Measurements from ENCODE around the gene FOXN1.
A peak's percentile ranks its signal among the peaks of the same experiment; 100 is the strongest.

Gene FOXN1

GRCh38 chr17:28480799-28481571, 25.2 kb upstream of the FOXN1 start:
- no peak for TF ChIP-seq CTCF (conservative IDR thresholded peaks at IDR 0.05)
- H3K27ac ChIP-seq = no peak overlapping the region

GRCh38 chr17:28482551-28483199, 23.5 kb upstream of the FOXN1 start:
- TF ChIP-seq CTCF (conservative IDR thresholded peaks at IDR 0.05) = no peak
- H3K27ac ChIP-seq = no peak overlapping the region

DNA sequence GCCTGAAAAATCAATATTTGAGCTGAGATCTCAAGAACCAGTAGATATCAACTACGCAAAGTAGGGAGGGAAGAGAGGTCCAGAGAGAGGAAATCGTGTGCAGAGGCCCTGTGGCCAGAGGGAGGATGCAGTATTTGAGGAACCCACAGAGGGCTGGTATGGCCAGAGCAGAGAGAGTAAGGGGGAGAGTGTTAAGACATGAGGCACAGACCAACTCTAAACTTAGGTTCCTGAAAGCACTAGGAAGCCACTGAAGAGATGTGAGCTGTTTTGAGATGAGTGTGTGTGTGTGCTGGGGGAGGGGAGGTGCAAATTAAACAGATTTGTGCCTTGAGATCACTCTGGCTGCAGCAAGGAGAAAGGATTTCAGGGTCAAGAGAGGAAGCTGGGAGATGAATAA, 21.9 kb upstream of the FOXN1 start:
- TF ChIP-seq CTCF (conservative IDR thresholded peaks at IDR 0.05) = no peak
- H3K27ac ChIP-seq = no peak overlapping the region

DNA sequence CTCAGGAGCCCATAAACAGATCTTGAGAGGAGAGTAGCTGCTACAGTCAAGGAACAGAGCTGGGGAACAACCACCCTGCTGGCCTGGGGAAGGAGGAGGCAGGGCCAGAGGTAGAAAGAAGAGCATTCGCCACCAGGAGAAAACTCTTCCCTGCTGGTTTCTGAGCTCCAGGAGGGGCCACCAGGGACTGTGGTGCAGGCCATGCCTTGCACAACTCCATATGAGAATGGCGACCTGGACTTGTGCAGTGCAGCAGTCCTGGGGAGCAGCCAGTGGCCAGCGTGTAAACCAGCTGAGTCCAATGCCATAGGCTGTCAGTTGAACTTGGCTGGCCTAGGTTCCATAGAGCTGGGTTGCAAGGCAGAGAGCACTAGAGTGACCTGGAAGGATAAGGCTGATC, 21.1 kb upstream of the FOXN1 start:
- no peak overlapping the region for H3K27ac ChIP-seq
- TF ChIP-seq CTCF (conservative IDR thresholded peaks at IDR 0.05) = no peak

DNA sequence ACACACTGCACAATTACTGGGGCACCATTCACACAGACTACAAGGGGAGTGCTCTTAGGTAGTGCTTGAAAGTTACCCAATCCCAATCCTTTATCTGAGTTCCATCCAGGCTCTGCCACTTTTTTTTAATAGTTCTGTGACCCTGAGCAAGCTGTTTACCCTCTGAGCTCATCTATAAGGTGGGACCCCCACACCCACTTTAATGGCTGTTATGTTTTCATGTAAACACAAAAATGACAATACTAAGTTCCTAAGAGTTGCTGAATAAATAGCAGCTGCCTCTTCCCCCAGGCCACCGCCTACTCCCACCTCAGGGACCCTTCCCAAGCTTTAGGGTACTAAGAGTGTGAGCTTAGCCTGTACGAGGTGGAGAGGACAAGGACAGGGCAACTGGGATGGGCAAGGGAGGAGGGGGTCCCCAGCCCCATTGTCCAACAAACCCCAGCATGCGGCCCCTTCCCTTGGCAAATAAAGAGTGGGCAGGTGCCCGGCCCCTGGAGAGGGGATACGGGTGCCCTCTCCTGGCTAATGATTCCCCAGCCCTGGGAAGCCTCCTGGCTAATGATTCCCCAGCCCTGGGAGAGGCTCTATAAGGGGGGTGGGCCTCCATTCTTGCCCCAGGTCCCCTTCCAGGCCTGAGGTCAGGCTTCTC, 18.1 kb upstream of the FOXN1 start:
- H3K27ac ChIP-seq = peak overlapping the region; percentile 24; the same call in 1 of the 2 replicates
- TF ChIP-seq CTCF (conservative IDR thresholded peaks at IDR 0.05) = no peak

GRCh38 chr17:28488533-28489276, 17.4 kb upstream of the FOXN1 start:
- no peak for TF ChIP-seq CTCF (conservative IDR thresholded peaks at IDR 0.05)
- H3K27ac ChIP-seq = no peak overlapping the region

DNA sequence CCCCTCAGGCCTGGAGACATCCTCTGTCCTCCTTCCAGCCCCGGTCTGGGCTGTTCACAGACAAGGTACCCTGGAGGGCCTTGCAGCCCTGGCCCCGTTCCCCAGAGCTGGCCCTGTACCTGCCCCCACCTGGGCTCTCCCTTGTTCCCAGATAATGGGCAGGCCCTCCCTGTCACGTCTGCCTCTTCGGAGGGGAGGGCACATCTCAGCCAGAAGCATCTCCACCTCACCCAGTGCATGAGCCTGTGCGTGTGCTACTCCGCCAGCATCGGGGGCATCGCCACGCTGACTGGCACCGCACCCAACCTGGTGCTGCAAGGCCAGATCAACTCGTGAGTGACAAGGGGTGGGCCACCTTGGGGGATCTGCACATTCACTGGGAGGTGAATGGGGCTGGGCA, 14.9 kb upstream of the FOXN1 start:
- no peak overlapping the region for H3K27ac ChIP-seq
- no peak for TF ChIP-seq CTCF (conservative IDR thresholded peaks at IDR 0.05)
